Transverse colon (tissue), 4 donors: ENCODE results near the gene SRL. TPM values are rescaled to one million over a fixed set of nuclear protein-coding genes. Genes with fewer than 3 reads are reported as not detected.

Experiments
- DNase-seq: peaks from one replicate; pipeline ENCODE4 v3.0.0-alpha.2; 2019
- H3K27ac ChIP-seq, 4 donors: fragments of 200-600 bp; sonication (generic); 2 replicates each; pipeline ENCODE4 v1.5.1; 2016 to 2018; ENCODE audit warnings: inconsistent platforms in 4 of 4
- H3K27me3 ChIP-seq: fragments of 200-600 bp; sonication (generic); 2 replicates; pipeline ENCODE4 v1.5.1; 2017; ENCODE audit warnings: inconsistent platforms
- H3K36me3 ChIP-seq, 4 donors: fragments of 200-600 bp; sonication (generic); 2 replicates each; pipeline ENCODE4 v1.5.1; 2017 to 2019; ENCODE audit warnings: inconsistent platforms in 4 of 4
- H3K4me1 ChIP-seq, 4 donors: fragments of 200-600 bp; sonication (generic); 2 replicates each; pipeline ENCODE4 v1.5.1; 2017 to 2020; ENCODE audit warnings: inconsistent platforms in 4 of 4
- H3K4me3 ChIP-seq, 4 donors: fragments of 200-600 bp; sonication (generic); 1 replicate in 1 of 4; 2 replicates in 3 of 4; pipeline versions ENCODE4 v1.5.1 to v1.6.1; 2017 to 2019; ENCODE audit warnings: inconsistent platforms in 4 of 4
- H3K9me3 ChIP-seq, 2 donors: fragments of 200-600 bp; sonication (generic); 2 replicates each; pipeline ENCODE4 v1.5.1; 2017 to 2019; ENCODE audit warnings: inconsistent platforms in 2 of 2
- CTCF ChIP-seq, 5 experiments: fragments of 200-600 bp in 3 of 5; fragments of 450-650 bp in 2 of 5; sonication (generic) in 3 of 5; IDR thresholded peaks; 1 replicate in 2 of 5; 2 replicates in 3 of 5; pipeline ENCODE4 v1.5.1; 2016 to 2017; ENCODE audit warnings: antibody characterized with exemption in 5 of 5, inconsistent platforms in 3 of 5, mild to moderate bottlenecking in 2 of 5, moderate library complexity in 1 of 5
- EP300 ChIP-seq: sonication (generic); formaldehyde crosslinking; IDR thresholded peaks from one replicate; pipeline ENCODE4 v1.6.1; 2017; ENCODE audit warnings: antibody characterized with exemption, low read depth
- POLR2A ChIP-seq: fragments of 450-650 bp; IDR thresholded peaks from one replicate; pipeline ENCODE4 v1.6.1; 2016; ENCODE audit warnings: antibody characterized with exemption, mild to moderate bottlenecking, moderate library complexity
- POLR2AphosphoS5 ChIP-seq, 3 donors: sonication (generic); formaldehyde crosslinking; IDR thresholded peaks; one replicate each; pipeline ENCODE4 v1.6.1; 2016; ENCODE audit warnings: antibody characterized with exemption in 3 of 3
- WGBS, 2 donors: methylation state at CpG; one replicate each; pipeline ENCODE4 v1.1.5; 2018; ENCODE audit warnings: low coverage in 1 of 2; 5-methylcytosine and 5-hydroxymethylcytosine counted together
- in situ Hi-C, 4 donors: fragments of 200-750 bp; cut with MboI; loops; one replicate each; pipeline versions ENCODE4 v1.15.0 to v1.15.1; 2017; ENCODE audit warnings: low sequenced_read_pairs in 3 of 4, low pct_ligation_motif_present in 1 of 4, low pct_unique_long_range_greater_than_20kb in 1 of 4
- intact Hi-C: fragments of 100-400 bp; cut with DNase I; formaldehyde crosslinking; loops from one replicate; pipeline ENCODE4 v1.15.1; 2023; ENCODE audit warnings: low total_unique reads
- total RNA-seq, 4 donors: library from RNA; depleted of rRNA; stranded (reverse); fragments of >200 nt; gene quantifications; one replicate each; pipeline ENCODE4 v1.1.0, GENCODE V29; 2016

The SRL gene
- total RNA-seq, 4 donors from 2014 or later, result 0.32 to 0.68 TPM; not detected in 2

- intact Hi-C loops (no loop called here), in situ Hi-C loops (no loop called here)
- H3K9me3 ChIP-seq, result no peaks in the 10 kb centered on the region
- no peaks in the 10 kb centered on the region for H3K27me3 ChIP-seq
- H3K4me3 ChIP-seq, result peak overlapping the region in 3 of 4 donors; percentile 79 to 92 (median 84)
- peak overlapping the region; percentile 84 to 97 (median 94) for H3K27ac ChIP-seq
- H3K36me3 ChIP-seq, result no peaks in the 10 kb centered on the region
- peaks cover 5 to 16% (median 7%) of the 10 kb centered on the region in 4 donors for H3K4me1 ChIP-seq
- 86% methylated on average over 7 of the region's 7 CpGs; no CpG with 5 or more reads in 1 of the 2 donors for WGBS, 2 donors
- no peak for DNase-seq
- TF ChIP-seq POLR2AphosphoS5 (IDR thresholded peaks at IDR 0.05), result no peak
- no peak for TF ChIP-seq CTCF (IDR thresholded peaks at IDR 0.05)
- TF ChIP-seq POLR2A, result no peak
- TF ChIP-seq EP300, result no peak
Observed at GRCh38 chr16:4270595-4270994, 28.7 kb upstream of the SRL start.

- H3K27me3 ChIP-seq, result no peaks in the 10 kb centered on the region
- in situ Hi-C loops, result no loop called here
- H3K4me3 ChIP-seq, result no peak overlapping the region
- H3K4me1 ChIP-seq, result peaks cover 5 to 16% (median 7%) of the 10 kb centered on the region in 4 donors
- no peaks in the 10 kb centered on the region for H3K9me3 ChIP-seq
- TF ChIP-seq EP300 (no peak), POLR2A (no peak), CTCF (IDR thresholded peaks at IDR 0.05) (no peak), POLR2AphosphoS5 (IDR thresholded peaks at IDR 0.05) (no peak)
- no peak for DNase-seq
- H3K36me3 ChIP-seq, result no peaks in the 10 kb centered on the region
- 89 to 90% methylated on average over 2 to 5 of the region's 5 CpGs for WGBS, 2 donors
- intact Hi-C loops, result no loop called here
- H3K27ac ChIP-seq, result no peak overlapping the region
Observed at GRCh38 chr16:4270091-4270490, 28.2 kb upstream of the SRL start.

- H3K4me1 ChIP-seq, result peaks cover 13 to 25% (median 20%) of the 10 kb centered on the region in 4 donors
- no peak overlapping the region for H3K4me3 ChIP-seq
- intact Hi-C loops (no loop called here), in situ Hi-C loops (no loop called here)
- TF ChIP-seq EP300, result no peak
- TF ChIP-seq CTCF (IDR thresholded peaks at IDR 0.05), result no peak
- TF ChIP-seq POLR2A, result no peak
- TF ChIP-seq POLR2AphosphoS5 (IDR thresholded peaks at IDR 0.05), result no peak
- H3K36me3 ChIP-seq, result no peaks in the 10 kb centered on the region
- DNase-seq, result no peak
- H3K27ac ChIP-seq, result no peak overlapping the region
- H3K9me3 ChIP-seq, result no peaks in the 10 kb centered on the region
- WGBS, 2 donors, result 91 to 100% methylated on average over 2 to 6 of the region's 6 CpGs
- H3K27me3 ChIP-seq, result no peaks in the 10 kb centered on the region
Observed at GRCh38 chr16:4266372-4266771, 24.5 kb upstream of the SRL start.

GRCh38 chr16:4265676-4266075 is 23.8 kb upstream of the SRL start:
- intact Hi-C loops (no loop called here), in situ Hi-C loops (no loop called here)
- no peak for TF ChIP-seq POLR2A
- TF ChIP-seq EP300, result no peak
- no peak for TF ChIP-seq POLR2AphosphoS5 (IDR thresholded peaks at IDR 0.05)
- no peak for TF ChIP-seq CTCF (IDR thresholded peaks at IDR 0.05)
- Histone ChIP-seq H3K4me3 (no peak overlapping the region), H3K4me1 (peaks cover 11 to 23% (median 16%) of the 10 kb centered on the region in 4 donors), H3K27ac (no peak overlapping the region), H3K9me3 (no peaks in the 10 kb centered on the region), H3K36me3 (no peaks in the 10 kb centered on the region), H3K27me3 (no peaks in the 10 kb centered on the region)
- 71 to 84% methylated on average over 3 to 7 of the region's 7 CpGs for WGBS, 2 donors
- no peak for DNase-seq
